NCI-H187 treated with DMSO at 0.1 percent for 48 hours (cell line): ENCODE measurements around the gene GJB1.
"Not testable (repeated sequence)": the region's sequence is repeated elsewhere in the genome, so short reads cannot be mapped to it uniquely, and the experiment has no call there.

Experiments used
- DNase-seq: peaks from one replicate; lab custom pipeline; 2025; lab: John Stamatoyannopoulos, UW

Gene GJB1

DNA sequence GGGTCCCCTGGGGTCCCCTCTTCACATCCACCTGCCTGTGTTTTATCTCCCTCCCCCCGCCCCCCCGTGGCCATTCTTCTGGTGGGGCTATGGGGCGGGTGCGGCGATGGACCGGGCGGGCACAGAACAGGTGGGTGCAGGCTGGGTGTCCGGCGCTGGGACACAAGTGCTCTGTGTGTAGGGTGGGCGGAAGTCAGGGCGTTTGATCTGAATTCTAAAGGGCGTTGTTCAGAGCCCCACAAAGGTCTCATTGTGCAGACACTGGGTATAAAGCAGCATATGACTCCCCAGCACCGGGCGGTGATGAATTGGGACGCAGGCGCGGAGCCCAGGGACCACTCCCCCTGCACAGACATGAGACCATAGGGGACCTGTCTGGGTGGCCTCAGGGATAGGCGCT, at the start of gene GJB1:
GJB1 (plus strand) TSS at position 296 of the 400 bp plus-strand sequence. CDS start 484 bp downstream, outside the sequence.
- no peak for DNase-seq

DNA sequence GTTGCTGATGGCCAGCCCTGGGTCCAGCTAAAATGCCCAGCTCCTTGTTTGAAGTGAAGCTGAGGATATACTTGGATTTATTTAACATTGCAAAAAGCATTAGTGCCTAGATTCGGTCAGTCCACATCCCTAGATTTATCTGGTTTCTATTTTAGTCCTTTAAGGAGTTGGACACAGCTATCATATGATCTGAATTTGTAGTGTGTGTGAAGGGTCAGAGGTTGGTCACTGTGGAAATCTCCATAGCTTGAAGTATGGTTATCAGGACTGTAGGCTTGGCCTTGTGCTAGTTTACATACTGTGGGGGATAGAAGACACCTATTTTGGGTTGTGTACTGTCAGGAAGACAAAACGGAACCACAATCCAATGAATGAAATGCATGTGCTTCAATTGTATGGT, 49.6 kb upstream of the GJB1 start:
- DNase-seq: no peak

DNA sequence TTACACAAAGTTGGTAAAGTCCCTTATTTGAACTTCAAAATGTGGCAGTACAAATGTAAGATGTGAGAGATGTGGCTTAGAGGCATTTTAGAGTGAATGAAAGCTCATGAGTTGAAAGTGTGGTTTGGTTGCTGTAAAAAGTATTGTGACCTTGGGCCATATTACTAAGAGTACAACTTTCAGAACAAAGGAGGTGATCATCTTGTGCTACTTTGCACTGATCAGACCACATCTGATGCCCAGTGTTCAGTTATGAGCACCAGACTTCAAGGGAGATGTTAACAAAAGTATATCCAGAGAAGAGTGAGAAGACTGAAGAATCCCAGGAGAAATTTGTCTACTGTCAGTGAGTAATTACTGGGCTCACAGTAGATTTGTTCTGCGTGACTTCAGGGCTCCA, 48.2 kb upstream of the GJB1 start:
- no peak for DNase-seq

DNA sequence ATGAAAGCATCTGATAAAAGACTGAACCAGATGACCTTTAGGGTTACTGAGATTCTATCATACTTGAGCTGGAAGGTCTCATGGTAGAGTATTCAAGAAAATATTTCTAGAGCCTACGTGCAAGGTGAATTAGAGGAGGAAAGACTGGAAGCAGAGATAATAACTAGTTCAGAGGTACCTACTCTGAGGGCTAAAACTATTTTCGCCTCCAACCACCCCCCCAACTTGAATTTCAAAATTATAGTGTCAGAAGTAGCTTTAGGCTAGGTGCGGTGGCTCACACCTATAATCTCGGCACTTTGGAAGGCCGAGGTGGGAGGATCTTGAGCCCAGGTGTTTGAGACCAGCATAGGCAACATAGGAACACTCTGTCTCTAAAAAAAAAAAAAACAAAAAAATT, 47.5 kb upstream of the GJB1 start:
- no peak for DNase-seq

DNA sequence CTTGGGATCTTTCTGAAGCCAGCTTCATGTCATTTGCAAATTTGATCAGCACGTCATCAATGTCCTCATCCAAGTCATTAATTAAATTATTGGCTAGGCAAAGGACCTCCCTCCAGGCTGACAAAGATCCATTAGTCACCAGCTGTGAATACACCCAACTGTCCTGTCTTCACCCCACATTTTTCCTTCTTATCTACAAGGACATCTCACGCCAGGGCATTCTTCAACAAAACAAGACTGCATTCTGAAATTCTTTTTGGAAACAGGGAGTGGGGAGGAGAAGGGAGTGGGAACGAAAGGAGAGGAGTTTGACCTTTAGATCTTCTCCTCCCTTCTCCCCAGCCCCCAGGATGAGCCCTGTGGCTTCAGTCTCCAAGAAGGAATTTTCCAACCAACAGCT, 45.7 kb upstream of the GJB1 start:
- DNase-seq: no peak

DNA sequence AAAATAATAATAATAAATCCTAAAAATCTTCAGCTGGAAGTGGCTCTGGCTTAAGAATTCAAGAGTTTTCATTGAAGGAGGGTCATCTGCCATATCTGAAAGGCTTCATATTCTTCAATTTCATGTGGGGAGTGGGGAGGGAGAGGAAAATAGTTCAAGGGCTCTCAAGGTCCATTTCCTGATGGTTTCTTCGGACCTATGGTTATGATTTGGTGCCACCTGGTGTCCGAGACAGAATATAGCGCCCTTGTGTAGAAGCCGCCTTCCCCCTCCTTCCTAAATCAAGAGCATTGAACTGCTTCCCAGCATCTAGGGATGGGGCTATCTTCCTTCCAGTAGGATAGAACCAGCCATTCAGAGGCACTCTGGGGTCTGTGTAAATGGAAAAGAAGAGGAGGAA, 44.1 kb upstream of the GJB1 start:
- peak; percentile 2 for DNase-seq

DNA sequence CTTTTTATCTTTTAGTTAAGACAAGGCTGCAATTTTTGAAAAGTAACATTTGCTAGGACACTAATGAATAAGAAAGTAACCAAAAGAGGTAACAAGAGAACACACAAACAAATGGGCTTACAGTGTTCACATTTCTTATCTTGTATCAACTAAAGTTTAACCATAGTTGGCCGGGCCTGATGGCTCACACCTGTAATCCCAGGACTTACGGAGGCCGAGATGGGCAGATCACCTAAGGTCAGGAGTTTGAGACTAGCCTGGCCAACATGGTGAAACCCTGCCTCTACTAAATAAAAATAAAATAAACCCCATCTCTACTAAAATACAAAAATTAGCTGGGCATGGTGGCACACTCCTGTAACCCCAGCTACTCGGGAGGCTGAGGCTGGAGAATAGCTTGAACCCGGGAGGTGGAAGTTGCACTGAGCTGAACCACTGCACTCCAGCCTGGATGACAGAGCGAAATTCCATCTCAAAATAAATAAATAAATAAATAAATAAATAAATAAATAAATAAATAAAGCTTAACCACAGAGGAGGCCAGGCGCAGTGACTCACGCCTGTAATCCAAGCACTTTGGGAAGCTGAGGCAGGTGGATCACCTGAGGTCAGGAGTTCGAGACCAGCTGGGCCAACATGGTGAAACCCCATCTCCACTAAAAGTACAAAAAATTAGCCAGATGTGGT, 42.3 kb upstream of the GJB1 start:
- not testable (repeated sequence) for DNase-seq

DNA sequence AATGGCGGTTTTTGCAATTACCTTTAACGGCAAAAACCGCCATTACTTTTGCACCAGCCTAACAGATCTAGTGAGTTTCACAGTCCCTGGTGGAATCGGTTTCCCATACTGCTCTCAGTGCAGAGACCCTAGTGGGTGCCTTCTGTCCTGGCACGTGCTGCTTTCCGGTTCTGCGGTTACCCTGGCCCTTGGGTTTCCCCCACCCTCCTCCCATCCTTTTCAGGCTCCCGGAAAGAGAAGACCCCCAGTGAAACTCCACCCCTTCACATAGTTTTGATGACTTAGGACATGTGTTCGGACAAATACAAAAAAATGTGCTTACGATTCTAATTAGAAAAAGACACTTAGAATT, 41.5 kb upstream of the GJB1 start:
- no peak for DNase-seq

DNA sequence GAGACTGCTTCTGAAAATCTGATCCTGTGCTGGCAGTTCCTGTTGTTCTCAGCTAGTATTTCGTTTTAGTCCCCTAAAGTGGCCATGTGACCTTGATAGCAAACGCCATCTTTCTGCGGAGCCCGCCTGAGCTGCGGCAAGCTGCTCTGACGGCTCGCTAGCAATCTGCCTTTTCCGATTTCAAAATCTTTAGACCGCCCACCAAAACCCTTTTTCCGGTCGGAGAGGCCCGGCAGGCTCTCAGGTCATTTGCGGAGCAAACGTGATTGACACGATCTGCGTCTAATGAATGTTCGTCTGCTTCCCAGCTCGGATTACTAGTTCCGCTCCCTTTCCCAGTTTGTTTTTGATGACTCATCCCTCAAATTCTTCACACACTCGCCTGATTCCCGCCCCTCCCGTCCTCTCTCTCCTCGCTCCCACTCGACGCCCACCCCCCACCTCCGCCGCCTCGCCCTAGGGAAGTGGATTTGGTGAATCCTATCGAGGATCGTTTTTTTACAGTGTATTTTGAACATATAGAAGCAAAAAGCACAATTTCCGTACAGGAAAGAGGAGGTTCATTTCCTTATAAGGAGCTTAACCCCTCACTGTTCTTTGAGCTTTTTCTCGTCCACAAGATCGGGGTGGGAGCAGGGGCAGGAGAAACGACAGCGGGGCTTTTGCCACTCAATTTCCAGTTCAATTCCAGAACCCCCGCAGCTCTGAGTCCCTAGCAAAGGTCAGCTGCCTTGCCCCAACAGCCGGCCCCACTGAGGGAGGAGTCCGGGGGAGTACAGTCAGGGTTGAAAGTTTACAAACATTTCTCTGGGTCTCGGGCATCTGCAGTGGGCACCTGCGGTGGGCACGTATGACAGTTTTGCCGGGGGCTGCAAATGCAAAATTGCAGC, 40.9 kb upstream of the GJB1 start:
- DNase-seq: peak; percentile 67

DNA sequence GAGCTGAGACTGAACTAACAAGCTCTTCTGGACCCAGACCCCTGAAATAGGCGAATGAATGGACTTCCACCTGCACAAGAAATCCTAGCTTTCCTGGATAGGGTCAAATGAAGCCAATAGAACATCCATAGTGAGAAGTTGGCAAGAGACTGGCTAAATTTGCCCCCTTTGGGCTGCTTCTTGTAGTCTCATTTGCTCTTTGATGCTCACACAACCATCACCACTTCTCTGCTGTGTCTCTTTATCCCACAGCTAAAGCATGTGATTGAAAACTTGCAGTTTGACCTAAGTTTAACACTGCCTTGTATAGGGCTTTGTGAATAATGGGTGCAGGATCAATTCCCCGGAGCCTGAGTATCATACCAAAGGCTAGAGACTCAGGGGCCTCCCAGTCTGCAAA, 40.2 kb upstream of the GJB1 start:
- DNase-seq: no peak

DNA sequence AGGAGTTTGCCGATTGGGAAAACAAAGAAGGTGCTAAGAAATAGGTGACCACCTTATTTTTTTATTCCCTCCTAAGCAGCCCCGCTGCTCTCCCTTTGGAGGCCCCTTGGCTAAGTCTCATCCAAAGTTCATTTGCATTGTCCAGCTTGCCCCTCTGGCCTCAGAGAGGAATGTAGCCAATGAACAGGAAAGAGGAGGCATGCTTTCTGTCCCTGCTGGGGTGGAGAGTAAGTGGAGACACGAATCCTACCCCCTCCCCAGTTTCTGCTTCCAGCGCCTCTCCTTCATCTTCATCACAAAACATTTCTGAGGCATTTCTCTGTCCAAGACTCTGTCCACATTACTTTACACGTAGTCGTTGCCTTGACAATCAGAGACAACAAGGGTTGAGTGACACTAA, 39.7 kb upstream of the GJB1 start:
- no peak for DNase-seq

DNA sequence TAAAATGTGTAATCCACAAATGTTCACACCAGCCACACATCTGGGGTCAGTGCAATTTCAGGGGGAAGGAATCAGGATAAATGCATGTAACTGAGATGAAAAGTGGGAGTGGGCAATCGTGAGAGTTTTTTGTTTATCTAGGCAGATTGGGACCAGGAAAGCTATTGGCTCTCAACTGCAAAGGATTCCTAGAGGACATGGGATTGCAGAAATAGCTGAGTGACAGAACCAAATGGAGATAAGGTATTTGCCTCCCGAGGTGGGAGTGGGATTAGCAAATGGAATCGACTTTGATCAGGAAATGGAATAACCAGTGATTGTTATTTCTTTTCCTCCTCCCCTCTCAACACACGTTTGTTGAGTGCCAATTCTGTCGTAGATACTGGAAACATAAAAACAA, 38.9 kb upstream of the GJB1 start:
- DNase-seq: no peak

DNA sequence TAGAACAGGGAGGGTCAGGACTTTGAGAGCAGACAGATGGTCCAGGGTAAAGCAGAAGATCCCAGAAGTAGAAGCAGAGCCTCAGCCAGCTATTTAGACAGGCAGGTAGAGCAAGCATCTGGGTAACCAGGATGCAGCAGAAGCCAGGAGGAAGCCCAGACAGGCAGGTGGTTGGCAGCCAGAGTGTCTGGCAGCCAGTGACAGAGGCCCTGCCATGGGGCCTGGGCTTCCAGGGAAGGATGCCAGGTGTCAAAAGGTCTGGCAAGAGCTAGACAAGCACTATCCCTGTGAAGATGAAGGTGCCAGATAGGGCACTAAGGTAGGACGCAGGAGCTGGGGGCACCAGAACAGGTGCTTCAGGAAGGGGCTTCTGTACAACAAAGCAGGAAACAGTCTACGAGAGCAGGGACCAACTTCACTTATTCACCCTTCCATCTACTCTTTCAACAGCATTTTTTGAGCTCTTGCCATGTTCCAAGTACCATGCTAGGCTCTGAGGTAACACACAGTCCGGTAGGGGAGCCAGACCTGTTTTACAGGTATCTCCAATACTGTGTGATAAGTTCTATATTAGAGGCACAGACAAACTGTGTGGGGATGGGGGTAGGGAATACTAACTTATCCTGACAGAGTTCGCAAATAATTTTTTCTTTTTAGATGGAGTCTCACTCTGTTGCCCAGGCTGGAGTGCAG, 38.1 kb upstream of the GJB1 start:
- no peak for DNase-seq

DNA sequence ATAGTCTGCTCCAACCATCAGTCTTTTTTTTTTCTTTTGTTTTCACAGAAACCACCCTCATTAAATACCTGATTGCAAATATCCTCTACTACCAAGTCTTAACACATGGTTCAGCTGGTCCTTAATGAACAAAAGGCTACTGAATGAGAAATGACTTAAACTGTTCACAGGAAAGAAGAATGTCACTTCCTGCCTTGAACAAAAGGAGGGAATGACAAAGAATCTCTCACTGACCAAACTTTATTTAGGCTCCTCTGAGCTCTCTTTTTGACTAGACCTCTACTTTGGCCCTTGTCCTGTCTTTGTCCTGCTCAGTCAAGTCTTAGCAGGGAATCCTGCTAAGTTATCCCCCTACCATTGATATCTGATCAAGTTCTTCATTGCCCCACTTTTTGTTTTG, 31.8 kb upstream of the GJB1 start:
- DNase-seq: no peak

DNA sequence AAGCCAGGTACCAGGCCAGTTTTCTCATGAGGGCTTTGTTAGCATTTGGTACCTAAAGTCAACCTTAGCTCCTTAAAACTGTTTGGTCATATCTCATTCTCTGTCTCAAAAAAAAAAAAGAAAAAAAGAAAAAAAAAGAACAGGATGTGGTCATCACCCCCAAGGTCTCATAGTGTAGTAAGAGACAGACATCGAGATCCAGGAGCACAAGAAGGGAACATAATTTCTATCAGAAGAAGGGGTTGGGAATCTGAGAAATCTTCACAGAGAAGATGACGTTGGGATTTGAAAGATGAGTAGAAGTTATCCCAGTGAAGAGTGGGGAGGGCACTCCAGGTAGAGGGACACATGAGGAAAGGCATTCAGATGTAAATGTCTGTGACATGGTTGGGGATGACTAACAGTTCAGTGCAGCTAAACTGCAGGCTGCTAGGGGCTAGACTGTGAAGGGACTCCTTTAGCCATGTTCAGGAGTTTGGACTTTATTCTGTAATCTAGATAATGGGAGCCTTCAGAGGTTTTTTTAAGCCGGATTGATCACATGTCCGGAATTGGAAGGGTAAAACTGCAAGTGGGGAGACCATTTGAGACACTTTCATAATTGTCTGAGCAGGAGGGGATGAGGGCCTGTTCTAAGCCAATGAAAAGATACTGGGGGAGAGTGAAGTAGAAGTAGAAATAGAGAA, 26.9 kb upstream of the GJB1 start:
- no peak for DNase-seq

DNA sequence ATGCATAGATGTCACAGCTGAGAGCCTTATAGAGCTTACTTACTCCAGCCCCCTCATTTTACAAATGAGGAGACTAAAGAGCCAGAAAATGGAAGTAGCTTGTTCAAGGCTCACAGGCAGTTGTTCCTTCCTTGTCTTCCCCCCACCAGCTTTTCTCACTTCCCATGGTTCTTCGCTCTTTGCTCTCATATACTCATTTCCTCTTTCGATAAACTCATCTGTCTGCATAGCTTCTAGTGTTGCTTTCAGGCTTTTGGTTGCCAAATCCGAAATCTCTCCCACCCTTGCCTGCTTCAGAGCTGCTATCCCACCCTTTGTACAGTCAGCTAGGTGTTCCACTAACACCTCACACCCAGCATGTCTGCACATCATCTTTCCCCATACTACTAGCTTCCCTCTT, 25.0 kb upstream of the GJB1 start:
- no peak for DNase-seq

DNA sequence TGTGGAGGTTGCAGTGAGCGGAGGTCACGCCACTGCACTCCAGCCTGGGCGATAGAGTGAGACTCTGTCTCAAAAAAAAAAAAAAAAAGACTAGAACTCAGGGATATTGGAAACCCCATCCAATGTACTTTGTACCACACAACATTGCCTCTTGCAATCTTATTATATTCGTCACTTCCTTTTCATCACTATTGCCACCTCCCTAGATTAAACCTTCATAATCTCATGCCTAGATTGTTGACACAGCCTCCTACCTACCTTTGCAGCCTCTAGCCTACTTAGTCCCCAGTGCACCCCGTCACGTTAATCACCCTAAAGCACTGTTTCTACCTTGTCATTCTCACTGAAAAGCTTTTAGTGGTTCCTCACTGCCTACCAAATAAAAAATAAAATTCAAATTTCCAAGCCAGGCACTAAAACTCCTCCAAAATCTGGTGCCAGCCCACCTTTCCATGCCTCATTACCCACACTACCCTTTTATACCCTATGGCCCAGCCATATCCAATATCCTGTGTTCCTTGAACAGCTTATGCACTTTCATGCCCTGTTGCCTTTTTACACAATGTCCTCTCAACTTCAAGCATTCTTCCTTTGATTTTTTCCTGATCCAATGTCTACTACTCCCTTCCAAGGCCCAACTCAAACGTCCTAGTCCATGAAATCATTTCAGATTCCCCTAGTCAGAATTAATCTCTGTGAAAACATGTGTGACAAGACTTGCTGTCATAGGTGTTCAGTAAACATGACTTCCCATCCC, 23.6 kb upstream of the GJB1 start:
- DNase-seq: no peak

DNA sequence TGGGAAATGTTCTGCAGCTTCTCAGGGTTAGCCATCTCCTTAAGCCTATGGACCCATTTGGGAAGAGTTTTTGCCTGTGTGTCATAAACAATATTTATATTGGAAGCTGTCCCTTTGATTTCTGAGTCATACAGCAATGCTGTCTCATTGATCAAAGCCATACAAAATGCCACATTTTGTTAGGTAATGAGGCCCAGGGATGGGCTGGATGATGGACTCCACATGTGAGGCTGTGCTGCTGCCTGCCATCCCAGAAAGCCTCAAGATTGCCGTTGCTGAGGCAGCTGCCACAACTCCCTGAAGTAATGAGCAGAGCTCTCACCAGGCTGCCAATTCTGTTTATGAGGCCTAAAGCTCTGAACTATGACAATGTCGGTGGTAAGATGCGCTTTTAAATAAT, 12.2 kb upstream of the GJB1 start:
- no peak for DNase-seq

DNA sequence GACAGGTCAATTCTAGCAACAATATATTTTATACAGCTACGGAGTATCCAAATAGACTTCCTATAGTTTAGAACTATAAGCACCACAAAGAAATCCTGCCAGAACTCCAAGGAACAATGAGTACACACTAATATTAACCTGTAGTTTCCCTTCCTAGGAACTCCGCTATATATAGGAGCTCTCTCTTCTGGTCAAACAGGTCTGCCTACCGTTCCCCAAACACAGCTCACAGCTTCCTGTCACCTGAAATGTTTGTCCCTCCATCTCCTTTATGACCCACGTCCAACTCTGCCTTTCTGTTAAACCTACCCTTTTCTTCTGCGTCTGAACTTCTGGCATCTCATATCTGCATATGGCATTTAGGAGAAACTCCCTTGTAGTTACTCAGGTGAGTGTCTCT, 10.5 kb upstream of the GJB1 start:
- no peak for DNase-seq

DNA sequence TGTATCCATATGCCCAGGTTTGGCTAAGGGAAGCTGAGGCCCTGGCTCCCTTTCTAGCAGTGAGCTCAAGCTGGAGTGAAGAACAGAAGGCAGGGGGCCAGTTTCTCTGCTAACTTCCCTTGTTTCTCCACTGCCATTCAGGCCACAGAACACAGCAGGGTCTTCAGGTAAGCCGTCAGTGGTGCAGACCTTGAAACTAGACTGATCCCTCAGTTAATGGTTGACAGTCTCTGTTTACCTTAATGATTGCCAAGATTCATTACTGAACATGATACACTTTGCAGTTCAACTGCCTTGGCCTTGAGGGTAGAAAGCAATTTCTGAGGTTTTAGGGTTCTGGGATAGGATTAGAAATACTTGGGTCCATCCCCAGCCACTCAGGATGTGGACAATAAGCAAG, 8.9 kb upstream of the GJB1 start:
- no peak for DNase-seq

DNA sequence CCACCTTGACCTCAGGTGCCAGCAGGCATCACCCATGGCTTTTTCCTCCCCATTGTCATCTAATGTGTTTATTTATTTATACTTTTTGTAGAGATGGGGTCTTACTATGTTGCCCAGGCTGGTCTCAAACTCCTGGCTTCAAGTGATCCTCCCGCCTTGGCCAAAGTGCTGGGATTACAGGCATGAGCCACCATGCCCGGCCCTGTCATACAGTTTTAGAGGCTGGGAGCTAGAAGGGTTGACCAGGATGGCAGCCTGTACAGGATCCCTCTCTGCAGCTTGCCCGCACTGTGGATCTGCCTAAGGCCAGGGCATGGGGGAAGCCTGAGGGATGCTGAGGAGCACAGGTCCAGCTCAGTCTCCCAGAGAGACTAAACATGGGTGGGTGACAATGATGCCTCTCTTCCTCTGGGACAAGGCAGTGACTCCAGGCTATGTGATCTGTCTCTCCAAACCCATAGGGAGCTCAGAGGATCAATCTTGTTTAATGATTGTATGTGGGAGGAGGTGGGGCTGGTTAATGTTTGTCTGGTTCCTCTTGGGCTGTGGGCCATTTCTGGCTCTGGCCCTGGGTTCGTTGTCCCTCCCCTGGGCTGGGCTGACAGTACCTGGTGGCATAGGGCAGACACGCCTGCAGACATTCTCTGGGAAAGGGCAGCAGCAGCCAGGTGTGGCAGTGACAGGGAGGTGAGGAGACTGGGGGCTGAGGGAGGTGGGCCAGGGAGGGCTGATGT, 8.3 kb upstream of the GJB1 start:
- DNase-seq: no peak
